ENCODE results near the gene ADAM33.

The ADAM33 gene

DNA sequence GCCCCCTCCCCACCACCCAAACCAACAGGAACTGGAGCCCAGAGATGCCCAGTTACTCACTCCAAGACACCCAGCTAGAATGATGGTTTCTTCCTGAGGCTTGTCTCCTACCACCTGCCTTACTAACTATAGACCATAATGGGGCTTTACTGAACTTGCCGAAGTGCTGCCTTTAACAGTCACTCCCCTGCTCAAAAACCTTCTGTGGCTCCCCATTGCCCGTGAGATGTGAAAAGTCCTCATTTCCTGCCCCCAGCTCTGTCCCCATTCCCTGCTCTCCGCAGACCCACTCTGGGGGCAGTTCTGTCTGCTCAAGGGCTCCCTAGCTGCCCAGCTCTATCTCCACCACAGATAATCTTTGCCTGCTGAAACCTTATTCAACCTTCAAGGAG is 25.7 kb upstream of the ADAM33 start:
- no peak for DNase-seq

DNA sequence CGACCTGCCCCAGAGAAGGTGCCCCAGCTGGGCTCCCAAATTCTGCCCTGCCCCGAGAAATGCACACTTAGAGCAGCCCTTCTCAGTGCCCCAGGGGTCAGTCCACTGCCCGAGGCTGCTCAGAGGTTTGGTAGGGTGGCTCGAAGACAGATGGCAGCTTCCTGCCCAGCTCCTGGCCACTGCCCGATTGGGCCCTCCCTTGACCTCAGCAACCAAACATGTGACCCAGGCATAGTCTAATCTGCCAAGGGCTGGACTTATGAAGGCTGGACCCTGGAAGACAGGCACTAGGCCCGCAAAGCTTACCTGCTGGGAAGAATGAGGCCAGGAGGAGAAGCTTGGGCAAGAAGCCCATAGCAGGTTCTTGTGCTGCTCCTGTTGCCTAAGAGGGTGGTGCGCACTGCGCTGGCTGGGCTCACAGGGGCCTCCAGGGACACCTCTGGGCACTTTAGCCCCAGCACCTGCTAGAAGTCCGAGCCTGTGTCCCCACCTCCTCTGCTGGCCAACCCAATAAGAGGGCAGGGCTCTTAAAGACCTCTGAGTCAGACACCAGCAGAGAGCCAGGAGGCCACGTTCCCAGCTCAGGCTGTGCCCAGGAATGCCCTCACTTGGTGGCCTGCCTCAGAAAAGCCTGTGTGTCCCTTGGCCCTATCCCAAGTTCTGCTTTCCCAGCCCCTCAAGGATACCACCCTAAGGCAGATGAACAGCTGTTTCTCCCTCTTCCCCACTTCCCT is 25.1 kb upstream of the ADAM33 start:
- no peak for DNase-seq

DNA sequence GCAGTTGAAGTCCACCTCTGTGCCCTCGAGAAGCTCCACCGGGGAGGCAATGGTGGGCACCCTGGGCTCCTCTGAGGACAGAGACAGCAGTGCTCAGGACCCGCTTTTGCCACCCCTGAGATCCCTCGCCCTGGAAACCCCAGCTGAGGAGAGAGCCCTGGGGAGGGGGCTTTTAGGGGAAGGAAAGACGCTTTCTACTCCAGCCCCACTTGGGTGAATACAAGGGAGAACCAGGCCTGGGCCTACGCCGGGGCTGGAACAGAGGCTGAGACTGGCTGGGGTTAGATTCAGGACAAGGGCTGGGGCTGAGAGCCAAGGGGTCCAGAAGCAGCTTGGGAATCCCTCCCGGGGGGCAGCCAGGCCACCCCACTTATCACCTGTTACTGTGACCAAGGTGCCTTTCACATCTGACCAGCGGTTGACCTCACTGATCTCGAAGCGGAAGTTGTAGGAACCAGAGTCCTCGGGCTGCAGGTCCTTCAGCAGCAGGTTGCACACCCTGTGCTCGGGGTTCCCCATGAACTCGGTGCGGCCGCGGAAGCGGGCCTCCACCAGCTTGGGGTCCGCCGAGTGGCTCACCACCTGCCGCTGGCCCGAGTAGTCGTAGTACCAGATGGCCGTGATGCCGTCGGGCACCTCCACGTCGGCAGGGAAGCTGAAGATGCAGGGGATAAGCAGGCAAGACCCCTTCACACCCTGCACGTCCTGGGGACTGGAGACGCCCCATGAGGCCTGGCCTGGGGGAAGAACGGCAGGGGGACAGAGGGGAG is 24.3 kb upstream of the ADAM33 start:
- no peak for DNase-seq

DNA sequence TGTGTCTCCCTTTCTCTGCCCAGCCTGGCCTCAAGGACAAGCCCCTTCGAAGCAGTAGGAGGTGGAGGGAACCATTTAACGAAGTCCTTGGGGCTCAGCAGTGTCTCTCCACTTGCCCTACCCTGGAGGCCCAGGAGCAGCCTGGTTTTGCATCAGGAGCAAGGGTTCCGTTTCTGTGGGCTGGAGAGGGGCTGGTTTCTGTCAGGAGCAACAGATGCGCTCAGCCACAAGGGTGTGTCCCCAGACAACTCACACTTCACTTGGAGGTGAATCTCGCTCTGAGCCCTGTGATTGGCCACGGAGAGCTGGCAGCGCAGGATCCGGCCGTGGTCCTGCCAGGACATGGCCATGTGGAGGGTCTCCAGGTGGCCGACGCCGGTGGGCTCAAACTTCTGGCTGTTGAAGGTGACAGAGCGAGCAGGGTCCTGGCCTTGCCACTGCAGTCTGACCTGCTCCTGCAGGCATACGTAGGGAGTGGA is 23.7 kb upstream of the ADAM33 start:
- no peak for DNase-seq

DNA sequence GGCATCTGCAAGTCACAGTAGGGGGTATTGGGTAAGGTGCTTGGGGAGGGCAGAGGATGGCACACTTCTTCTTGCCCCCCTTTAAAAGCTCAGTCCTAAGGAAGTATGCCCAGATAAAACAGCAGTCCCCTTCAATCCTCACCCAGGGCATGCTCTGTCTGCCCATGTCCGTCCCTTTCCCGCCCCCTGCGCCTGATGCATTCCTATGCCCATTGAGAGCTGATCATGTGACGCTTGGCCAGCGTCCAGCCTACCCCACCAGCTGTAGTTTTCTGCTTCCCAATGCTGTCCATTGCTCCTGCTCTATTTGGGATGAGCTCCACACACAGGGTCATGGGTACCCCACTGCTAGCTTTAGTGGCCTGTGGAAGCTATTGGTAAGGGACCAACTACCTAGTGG is 22.3 kb upstream of the ADAM33 start:
- DNase-seq, result no peak

DNA sequence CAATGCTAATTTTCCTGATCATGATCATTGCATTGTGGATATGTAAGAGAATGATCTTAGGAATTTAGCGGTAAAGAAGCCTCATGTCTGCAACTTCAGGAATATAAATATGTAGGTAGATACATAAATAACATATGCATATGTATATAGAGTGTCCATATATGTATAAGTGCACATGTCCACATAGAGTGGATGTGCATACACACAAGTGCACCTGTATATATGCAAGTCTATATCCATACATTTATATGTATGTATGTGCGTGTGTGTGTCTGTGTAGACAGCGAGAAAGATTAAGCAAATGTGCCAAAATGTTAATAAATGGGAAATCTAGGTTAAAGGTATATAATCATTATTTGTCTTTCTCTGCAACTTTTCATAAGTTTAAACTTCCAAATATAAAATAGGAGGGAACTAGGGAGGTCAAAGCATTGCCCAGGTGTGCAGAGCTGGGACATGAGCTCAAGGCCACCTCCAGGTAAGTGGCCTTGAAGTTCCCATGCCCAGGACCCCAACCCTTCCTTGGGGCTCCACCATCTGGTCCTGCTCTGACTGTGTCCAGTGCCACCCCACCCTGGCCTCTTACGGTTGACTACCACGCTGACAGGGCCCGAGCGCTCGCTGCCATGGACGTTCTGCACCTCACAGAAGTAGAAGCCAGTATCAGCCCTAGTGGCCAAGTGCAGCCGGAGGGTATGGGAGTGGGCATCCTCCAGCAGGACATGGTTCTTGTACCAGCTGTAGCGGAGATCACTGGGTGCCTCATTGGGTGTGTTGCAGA is 21.0 kb upstream of the ADAM33 start:
- DNase-seq, result no peak

DNA sequence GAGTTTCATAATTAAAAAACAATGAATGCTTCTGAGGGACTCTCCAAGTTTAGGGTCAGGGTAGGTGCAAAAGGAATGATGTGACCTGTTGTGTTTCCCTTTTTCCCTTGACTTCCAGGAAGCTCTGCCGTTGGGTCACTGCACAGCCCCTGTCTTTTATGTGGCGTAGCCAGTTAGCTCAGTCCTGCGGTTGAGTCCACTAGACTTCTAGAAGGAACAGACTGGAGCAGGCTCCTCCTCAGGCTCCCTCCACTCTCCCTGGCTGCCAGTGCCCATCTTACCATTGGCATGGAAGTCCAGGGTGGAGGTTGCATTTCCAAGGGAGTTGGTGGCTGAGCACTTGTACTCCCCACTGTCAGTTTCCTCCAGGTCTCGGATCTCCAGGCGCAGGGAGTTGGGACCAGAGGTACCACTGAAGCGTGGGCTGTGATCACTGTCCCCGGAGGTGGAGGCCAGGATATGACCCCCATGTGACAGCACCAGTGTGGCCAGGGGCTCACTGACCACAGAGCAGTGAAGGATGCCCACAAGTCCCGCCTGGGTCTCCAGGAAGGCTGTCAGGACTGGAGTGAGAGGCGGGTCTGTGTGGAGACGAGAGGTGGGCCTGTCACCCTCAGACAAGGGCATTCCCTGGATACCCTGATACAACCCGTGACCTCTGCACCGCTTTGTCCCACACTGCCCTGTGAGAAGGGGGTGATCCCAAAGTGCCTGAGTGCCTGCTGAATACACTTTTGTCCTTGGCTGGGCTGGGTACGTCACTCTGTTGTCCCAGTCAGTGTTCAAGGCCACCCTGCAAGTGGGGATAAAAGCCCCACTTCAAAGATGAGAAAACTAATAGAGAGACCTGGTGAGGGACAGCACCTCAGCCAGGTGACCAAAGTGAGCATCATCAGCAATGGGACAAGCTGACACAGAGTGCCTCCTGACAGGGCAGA is 19.5 kb upstream of the ADAM33 start:
- no peak for DNase-seq

DNA sequence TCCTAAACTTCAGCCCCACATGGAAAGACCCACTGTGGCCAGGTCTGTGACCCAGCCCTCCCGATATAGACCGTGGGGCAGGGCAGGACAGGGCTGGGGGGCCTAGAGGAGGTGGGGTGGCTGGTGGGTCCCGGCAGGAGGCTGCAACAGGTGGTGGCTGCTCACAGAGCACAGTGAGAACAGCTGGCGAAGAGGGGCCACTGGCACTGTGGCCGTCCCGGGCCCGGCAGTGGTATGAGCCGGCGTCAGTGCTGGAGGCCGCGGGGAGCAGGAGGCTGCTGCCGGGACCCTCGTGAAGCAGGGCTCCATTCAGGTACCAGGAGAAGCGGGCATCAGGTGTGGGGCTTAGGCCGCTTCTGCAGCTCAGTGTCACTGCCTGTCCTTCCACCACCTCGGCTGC is 17.2 kb upstream of the ADAM33 start:
- no peak for DNase-seq

DNA sequence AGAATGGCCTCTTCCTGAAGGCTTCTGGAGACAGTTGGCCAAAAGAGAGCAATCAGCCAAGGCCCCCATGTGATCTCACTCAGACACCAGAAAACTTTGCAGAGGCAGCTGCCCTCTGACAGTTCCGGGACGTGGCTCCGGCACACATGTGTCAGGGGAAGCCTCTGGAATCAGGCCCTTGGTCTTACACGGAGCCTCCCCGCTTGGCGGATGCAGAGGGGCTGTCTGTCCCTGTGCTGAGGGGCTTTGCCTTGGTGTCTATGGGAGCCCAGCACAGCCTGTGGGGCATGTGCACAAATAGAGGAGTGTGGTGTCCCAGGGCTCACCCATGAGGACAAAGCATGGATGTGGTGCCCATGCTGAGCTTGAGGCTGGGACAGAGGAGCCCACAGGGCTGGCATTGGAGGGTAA is 16.8 kb upstream of the ADAM33 start:
- DNase-seq, result no peak

DNA sequence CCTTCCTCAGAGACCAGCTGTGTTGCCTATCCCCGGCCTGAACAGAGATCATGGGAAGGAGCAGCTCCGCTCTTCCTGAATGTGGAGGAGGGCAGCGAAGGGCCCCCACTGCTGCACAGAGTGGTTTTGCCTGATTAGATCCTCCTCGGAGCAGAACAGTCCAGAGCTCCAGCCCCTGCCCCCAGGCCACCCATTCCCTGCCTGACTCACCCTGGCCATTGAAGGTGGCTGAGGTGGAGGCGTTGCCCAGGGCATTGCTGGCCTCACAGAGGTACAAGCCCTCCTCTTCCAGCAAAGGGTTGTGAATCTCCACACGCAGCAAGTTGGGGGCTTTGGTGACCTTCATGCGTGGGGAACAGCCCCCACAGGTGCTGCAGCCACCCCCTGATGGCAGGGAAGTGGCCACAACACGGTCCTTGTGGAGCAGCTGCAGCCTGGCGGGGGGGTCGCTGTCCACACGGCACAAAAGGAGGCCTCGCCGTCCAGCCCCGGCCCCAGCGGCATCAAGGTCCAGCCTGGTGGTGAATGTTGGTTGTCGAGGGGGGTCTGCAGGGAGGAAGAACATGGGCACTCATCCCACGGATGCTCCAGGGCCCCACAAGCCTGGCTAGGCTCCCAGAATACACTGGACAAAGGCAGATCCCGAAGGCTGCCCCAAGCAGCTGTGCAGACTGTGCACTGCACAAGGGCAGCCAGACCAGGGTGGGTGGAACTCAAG is 15.9 kb upstream of the ADAM33 start:
- DNase-seq, result no peak

DNA sequence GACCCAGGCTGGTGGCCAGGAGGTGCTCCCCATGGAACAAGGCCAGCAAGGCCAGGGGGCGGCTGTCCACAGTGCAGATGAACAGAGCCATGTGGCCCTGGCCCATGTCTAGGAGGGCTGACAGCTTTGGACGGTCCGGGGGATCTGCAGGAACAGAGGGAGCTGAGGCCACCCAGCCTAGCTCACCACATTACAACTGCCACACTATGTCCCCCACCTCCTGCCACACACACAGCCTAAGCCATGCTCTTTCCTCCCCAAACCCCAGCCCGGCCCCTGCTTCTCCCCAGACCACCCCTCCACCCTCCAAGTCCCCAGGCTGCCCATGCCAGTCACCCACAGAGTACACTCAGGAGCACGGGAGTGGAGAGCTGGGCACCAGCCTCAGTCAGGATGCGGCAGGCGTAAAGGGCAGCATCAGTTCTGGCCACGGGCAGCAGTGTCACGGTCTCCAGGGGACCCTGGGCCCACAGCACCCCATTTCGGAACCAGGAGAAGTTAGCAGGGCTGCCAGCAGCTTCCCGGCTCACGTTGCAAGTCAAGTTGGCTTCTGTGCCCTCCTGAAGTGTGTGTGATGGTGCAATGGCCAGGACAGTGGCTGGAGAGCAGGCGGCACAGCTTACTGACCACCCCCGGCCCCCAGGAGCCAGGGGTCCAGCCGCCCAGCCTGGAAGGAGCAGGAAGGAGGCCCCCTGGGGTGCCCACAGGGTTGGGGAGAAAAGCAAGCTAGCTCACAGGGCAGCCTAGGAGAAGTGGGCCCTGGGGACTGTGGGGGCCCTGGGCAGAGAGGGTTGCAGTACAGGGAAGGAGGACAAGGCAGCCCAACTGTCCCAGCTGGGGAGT is 15.2 kb upstream of the ADAM33 start:
- DNase-seq, result no peak

DNA sequence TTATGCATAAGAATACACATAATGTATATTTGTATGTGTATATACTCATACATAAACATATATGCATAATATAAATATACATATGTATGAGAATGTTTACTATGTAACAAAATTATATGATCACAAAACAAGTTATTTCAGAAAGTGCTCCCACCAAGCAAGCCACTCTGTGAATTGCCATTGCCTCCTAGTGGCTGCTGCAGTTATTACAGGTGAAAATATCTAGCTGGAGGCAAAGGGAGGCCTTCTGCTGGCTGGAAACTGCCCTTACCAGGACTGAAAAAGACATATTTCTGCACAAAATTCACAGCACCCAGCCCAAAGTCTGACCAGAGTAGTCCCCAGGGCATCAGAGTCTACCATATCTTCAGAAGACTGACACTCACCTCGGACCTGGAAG is 14.4 kb upstream of the ADAM33 start:
- no peak for DNase-seq

DNA sequence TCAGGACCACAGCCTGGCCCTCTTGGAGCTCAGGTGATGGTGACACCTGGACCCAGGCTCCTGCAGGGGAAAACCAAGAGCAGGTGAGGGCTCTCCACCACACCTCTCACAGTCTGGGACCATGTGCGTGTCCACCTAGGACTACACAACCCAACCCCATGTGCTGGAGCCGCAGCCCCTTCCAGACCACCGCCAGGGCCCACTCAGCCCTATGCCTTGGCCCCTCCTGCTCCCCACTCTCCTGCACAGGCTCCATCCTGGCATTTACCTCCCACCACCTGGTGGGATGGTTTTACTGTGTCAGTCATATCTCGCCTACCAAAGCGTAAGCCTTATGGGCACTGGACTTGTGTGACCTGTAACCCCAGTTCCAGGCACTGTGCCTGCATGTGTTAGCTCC is 13.1 kb upstream of the ADAM33 start:
- DNase-seq, result no peak

DNA sequence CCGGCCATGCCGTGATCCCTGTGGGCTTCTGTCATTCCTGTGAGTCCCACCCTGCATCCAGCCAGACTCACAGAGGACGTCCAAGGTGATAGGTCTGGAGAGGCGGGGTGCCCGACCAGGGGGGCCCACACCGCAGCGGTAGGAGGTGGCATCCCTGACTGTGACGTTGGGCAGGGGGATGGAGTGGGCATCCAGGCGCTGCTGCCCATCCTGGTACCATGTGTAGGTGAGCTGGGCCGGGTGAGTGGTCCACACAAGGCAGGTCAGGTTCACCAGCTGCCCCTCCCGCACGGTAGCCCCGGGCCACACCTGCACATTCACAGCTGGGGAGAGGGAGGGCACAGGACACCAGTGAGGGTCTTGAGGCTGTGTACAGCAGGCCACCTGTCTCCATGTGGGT is 11.6 kb upstream of the ADAM33 start:
- DNase-seq, result no peak

DNA sequence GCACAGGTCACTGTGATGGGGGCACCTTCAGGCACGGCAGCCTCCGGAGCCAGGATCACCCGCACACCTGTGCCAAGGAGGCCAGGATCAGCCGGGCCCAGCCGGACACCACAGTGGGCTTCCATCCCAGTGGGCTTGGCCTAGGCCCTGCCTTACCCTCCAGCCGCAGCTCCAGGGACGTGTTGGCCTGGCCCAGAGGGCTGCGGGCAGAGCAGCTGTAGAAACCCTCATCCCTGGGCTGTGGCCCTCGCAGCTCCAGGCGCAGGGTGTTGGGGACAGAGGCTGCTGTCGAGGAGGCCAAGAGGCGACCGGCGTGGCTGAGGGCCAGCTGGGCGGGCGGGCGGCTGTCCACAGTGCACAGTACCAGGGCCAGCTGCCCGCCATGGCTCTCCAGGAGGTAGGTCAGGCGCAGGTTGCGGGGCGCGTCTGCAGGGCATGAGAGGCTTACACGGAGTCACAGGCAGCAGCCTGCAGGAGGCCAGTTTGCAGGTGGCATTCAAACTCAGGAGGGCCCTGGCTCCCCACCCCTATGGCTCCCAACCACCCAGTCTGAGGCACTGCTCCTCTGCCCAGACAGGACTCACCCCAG is 11.0 kb upstream of the ADAM33 start:
- DNase-seq, result no peak

DNA sequence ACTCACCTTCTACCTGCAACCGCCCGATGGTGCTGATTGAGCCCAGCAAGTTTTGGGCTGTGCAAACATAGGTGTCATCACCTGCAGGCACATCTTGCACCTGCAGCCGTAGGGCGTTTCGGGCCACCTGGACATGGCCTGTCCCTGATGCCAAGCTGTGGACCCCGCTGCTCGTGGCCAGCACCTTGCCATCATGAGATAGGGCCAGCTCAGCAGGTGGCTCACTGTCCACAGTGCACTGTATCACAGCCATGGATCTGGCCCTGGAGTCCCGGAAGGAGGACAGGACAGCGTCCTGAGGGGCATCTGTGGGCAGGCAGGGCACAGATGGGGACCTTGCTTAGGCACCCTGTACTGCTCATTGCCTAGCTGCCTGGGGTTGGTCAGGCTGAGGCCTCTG is 10.1 kb upstream of the ADAM33 start:
- DNase-seq, result no peak

DNA sequence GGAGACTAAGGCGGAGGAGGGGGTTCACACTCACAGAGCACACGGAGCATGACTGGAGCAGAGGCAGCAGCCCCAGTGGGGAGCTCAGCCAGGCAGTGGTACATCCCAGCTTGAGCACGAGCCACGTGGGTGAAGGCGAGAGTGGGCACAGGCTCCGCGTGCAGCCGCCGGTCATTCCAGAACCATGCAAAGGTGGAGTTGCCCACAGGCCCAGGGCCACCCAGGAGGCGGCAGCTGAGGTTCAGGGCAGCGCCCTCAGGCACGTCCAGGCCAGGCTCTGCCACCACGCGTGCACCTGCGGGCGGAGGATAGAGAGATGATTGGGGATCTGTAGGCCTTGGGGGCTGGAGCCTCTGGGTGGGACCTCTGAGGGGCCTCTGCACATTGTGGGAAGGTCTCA is 9.5 kb upstream of the ADAM33 start:
- no peak for DNase-seq

DNA sequence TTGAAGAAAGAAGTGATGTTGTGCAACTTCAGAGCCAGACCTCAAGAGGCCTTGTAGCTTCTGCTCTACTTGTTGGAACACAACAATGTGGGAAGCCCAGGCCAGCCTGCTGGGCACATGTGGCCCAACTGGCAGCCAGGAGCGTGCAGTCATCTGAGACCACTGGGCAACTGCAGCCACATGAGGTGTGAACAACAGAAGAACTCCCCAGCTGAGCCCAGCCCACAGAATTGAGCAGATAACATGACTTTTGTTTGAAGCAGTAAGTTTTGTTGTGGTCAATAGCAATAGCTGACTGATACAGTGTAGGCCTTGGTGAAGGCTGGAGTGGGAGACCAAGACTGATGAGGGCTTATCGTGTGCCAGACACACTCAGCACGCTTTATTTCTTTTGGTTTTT is 8.6 kb upstream of the ADAM33 start:
- no peak for DNase-seq

DNA sequence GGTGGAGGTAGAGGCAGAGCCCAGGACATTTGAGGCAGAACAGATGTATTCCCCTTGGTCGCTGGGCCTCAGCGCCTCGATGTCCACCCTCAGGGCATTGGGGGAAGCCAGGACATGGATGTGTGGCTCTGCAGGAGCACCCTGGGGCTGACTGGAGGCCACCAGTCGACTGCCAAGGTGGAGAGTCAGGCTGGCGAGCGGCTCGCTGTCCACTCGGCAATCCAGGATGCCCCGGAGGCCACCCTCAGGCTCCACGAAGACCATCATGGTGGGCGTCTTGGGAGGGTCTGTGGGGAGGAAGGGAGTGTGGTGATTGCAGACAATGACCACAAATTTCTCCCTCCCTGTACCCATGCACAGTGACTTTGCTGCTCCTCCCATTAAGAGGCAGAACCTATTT is 8.2 kb upstream of the ADAM33 start:
- DNase-seq, result no peak

DNA sequence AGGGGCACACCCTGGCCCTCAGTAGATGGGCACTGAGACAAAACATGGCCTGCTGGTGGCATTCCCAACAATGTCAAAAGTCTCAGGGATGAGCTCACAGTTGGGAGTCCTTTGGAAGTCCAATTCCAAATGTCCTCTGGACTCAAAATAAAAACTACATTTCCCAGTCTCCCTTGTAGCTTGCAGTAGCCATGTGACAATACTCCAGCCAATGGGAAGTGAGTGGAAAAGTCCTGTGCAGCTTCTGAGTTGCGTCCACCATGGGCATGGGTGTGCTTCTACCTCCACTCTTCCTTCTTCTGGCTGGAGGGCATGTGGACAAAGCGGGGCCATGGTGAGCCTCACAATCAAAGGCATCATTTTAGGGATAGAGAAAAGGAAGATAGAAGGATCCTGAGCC is 5.8 kb upstream of the ADAM33 start:
- no peak for DNase-seq

Data from activated CD4-positive, alpha-beta T cell treated with anti-CD3 and anti-CD28 coated beads for 1 hour (primary cell).